Mucosa of gallbladder (tissue), 1 donor: Measurements from ENCODE around the gene LRGUK. TPM values are rescaled to one million over a fixed set of nuclear protein-coding genes. Genes with fewer than 3 reads are reported as not detected.

Source experiments
- DNase-seq: peaks from one replicate; pipeline ENCODE4 v3.0.0-alpha.2; 2020; ENCODE audit warnings: low spot score
- total RNA-seq: library from RNA; stranded (reverse); gene quantifications from one replicate; pipeline ENCODE4 v1.2.1, GENCODE V29; 2021
- donor health status: DM: no; HTN: no; CAD: no.

The LRGUK gene
- total RNA-seq, 1 donor from 2014 or later: 2.4 TPM

DNA sequence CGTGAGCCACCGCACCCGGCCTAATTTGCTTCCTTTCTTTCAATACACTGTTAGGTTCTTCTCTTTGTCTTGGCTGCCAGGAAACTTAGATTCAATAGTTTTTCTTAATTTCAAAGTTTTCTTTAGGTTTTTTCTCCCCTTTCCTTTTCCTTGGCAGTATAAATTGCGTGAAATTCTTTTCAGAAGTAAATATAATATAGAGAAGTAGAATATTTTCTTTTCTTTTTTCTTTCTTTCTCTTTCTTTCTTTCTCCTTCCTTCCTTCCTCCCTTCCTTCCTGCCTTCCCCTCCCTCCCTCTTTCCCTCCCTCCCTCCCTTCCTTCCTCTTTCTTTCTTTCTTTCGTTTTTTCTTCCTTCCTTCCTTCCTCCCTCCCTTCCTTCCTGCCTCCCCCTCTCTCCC, 1.7 kb downstream of the LRGUK start:
- no peak for DNase-seq

DNA sequence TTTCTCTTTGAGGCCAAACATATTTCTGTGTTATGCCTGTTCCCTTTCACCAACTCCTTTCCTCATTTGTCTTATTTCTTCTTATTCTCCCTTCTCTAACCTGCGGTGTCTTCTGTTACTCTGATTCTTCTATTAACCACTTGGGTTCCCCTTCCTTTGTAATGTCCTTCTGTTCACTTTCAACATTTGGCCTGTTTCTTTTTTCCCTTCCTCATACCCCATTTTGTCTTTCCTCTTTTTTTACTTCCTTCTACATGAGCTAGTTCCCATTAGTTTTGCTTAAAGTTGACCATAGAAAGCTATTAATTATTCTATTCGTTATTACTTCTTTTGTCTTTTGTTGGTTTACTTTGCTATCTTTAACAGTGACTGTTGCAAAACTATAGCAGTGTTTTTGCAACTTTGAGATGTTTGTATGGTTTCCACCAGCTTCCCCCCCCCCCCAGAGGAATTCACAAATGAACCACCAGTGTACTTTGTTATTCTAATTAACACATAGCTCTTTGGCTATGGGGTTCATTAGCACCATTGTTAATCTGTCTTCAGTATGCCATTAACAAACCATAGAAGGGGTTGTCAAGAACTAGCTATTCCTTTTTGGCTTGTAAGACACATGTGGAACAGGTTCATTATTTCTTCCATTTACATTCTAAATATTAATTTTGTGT, 2.9 kb downstream of the LRGUK start:
- no peak for DNase-seq

DNA sequence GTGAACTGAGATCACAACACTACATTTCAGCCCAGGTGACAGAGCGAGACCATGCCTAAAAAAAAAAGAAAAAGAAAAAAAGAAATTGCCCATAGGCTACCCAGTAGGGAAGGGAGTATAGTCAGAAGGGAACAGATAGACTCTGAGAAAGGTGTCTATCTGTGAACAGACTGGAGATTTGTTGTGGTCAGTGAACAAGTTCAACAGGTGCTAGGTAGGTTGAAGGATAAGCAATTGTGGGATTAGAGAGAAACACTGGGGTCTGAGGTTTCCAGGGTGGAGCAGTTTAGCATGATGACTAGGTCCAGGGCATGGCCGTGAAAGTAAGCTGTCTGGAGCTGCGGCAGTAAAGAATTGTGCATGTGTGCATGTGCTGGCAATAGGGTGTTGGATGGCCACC, 6.9 kb downstream of the LRGUK start:
- DNase-seq: no peak

DNA sequence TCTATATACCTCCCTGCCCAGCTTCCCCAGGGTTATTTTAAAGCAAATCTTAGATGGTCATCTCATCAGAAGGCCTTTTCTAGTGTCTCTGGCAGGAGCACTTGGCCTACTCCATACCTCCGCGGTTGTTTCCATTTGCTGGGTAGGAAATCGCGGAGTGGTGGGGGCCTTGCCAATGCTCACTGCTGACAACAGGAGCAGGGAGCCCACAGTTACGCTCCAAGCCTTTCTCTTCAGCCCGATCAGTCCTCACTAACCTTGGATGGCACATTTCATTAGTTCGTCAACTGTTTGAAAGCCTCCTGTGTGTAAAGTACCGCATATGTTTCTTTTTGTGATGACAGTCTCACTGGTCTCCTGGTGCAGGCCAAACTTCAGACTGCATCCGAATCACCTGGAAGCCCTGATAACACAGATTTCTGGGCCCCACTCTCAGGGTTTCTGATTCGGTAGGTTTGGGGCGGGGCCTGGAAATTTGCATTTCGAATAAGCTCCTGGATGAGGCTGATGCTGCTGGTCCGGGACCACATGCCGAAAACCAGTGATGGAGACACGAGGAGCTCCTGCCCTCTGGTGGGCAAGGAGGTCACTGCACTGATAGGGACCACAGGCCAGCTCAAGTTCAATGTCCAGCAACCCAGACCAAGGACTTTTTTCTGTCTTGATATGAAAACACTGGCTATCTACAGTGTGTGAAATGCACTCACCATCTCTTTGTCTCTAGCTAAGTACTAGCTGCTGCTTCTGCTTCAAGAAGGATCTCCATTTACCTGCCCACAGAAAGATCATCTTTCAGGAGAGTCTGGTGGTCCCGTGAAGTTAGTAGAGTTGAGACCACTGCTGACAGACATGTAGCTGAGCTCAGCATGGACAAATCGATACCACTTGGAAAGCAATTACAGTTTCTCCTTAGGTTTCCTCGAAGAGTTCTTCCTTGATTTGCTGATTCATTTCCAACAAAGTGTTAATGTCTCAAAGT, 14.0 kb downstream of the LRGUK start:
- peak; percentile 61 for DNase-seq

DNA sequence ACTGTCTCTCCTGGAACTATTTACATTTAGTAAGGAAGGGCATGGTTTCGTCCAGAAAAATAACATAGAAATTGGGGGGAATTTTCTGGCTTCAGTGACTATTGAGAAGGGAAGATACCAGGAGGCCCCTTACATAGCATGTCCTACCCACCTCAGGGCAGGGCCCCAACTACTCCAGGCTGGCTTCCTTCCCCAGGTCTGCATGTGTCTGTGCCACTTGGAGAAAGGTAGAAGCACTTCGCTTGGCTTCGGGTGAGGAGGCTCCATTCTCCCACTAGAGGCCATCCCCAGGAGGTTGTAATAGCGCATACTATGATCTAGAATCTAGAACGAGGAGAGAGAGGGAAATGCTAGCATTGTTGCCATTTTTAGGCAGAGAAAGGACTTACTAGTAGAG, 14.7 kb downstream of the LRGUK start:
- no peak for DNase-seq

DNA sequence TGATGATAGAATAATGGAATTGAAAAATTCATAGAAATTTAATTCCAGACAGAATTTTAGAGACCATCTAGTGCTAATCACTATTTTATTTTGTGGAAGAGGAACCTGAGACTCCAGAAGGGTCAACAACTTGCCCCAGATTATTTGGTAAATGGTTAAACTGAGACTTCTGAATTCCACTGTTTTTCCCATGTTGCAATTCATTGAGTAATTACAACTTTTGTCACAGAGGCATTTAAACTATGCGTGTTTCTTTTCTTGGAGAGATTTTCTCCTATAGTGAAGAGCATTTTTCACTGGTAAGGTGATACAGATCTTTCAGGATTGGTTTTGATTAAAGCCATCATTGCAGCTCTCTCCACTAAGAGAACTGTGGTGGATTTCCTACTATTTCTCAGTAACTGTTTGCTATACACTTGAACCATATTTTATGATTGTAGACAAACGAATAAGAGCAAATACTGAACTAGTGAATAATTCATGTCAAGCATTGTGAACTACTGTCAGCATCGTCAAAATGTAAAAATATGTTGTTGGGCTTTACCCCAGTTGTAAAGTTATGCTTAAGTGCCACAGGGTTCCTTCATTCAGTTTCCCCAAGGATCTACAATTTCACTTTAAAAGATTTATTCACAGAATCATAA, 26.5 kb downstream of the LRGUK start:
- no peak for DNase-seq

DNA sequence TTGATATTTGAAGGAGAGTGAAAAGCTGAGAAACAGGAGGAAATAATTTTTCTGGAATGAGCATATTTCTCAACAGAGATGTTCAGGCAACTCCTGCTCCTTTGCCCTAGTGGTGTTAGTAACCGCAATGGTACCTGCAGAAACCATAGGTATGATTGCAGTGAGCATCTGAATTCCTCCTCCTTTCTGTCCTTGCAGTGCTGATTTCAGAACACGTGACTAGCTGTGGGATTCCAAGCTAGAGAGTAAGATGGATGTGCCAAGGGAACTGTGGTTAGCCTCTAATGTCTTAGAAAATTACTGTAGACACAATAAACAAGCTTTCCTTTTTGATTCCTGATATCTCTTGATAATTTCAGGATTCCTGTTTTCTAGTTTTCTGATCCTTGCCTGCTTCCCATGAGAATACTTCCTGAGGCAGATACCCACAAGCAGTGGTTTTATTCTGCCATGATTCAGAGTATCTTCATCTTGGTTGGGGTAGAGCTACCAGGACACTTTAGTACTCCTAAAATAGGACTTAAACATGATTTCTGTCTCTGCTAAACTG, 27.5 kb downstream of the LRGUK start:
- no peak for DNase-seq

DNA sequence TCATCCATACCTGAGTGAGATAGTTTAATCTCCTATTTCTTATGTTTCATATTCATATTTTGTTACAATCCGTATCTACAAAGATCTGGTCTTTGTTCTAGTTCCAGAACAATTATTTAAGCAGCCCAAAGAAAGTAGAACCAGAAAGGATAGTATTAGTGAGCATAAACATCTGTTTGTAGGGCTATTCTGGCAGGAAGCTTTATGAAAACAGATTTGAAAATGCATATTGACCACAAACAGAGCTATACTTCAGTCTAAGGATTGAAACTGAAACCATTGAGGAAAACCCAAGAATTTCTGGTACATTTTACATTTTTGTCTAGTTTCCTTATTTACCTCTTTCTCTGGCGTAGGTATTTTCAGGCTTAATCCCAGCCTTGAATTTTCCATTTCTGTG, 28.1 kb downstream of the LRGUK start:
- no peak for DNase-seq

DNA sequence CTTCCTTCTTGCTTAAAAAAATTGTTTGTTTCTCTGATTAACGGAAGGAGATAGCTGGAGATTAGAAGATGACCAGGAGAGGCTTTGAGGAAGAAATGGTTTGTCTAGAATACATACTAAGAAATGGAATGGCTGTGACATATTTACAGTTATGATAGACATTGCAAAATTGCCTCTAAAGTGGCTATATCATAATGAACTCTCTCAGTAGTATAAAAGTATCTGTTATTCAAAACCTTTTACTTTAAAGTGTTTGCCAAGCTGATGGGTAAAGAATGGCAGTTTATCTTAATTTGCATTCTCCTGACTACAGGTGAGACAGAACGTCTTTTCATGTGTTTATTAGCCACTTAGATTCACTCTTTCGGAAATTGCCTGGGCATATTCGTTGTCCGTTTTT, 28.7 kb downstream of the LRGUK start:
- DNase-seq: no peak

DNA sequence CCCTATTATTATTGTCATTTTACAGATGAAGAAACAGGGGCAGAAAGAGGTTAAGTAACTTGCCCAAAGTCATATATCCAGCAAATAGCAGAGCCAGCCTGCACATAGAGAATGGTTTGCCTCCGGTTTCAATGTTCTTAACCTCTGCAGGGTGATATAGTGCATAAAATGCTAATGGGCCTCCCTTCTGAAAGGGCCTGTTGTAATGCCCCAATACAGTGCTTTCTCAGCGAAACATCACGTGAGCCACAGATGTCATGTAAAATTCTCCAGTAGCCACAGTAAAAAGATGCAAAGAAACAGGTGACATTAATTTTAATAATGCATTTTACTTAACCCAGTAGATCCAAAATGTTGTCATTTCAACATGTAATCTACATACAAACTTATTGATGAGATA, 38.1 kb downstream of the LRGUK start:
- DNase-seq: no peak

DNA sequence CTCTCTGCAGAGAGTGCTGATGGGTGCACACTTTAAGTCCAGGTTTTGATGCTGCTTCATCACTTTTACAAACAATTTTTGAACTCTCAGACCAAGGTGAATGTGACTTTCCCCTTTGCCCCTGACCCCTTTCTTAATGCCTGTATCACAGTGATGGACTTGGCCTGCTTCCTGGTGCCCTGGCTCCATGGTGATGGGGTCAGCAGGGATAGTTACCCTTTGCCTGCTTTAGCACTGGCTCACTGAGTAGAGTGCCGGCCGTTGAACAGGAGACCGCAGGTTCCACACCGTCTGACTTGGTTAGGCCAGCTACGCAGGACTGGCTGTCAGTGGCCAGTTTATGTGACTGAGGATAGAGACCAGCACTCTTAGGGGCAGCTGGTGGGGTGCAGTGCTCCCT, 40.1 kb downstream of the LRGUK start:
- no peak for DNase-seq

DNA sequence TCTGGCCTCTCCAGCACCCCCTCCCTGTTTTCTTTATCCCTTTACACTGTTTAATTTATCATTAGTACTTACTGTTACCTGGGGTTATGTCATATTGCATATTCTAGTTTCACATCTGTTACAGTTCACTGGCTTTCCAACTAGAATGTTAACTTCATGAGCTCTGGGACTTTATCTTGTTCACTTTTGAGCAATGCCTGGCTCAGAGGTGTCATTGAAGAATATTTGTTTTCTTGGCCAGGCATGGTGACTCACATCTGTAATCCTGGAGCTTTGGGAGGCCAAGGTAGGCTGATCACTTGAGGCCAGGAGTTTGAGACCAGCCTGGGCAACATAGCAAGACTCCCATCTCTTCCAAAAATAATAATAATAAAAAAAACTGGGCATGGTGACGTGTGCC, 40.7 kb downstream of the LRGUK start:
- no peak for DNase-seq

DNA sequence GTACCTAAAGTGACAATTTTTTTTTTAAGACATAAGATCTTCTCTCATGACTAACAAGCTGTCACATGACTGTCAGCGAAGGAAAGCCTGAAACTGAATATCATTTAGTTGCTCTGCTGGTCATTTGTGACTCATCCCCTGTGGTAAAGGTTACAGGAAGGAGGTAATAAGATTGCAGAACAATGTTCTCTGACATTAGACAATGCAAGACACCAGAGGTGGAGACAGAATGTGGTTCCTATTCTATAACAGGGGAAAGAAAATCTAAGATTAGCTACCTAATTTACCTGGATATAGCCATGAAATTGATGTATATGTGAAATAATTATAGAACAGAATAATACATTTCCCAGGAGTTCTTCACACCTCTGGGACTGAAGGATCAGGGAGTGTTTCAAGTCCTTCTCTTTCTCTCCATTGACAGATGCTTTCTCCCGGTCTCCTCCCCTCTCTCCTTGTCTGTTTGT, 47.7 kb downstream of the LRGUK start:
- DNase-seq: peak; percentile 59

DNA sequence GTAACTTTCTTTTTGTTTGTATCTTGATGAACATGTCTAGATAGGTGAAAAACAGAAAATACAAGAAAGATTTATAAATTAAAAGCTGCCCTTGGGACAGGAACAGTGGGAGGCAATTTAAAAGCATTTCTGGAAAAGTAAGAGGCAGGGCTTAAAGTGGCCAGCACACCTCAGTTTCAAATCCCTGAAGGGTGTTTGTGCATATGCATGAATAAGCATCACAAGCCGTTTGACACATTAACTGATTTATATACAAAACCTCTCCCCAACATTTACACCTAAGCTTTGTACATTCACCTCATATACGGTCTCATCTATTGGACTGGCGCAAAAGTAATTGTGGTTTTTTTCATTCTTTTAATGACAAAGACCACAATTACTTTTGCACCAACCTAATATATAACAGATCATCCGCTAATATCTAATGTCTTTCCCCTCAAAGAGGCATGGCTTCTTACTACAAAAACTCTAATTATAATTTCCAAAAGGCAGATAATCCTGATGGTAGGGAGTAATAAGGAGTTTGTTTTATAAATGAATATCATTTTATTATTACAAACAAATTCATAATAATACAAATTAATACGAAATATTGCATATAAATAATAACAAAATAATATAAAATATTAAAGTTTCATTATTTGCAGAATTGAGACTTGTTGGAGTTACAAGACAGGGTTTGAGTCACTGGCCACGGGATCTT, 48.3 kb downstream of the LRGUK start:
- DNase-seq: no peak

DNA sequence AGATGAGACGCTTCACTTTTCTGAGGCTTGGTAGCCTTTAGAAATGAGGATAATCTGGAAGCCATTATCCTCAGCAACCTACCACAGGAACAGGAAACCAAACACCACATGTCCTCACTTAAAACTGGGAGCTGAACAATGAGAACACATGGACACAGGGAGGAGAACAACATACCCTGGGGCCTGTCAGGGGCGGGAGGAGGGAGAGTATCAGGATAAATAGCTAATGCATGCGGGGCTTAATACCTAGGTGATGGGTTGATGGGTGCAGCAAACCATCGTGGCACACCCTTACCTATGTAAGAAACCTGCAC, 48.9 kb downstream of the LRGUK start:
- DNase-seq: no peak

DNA sequence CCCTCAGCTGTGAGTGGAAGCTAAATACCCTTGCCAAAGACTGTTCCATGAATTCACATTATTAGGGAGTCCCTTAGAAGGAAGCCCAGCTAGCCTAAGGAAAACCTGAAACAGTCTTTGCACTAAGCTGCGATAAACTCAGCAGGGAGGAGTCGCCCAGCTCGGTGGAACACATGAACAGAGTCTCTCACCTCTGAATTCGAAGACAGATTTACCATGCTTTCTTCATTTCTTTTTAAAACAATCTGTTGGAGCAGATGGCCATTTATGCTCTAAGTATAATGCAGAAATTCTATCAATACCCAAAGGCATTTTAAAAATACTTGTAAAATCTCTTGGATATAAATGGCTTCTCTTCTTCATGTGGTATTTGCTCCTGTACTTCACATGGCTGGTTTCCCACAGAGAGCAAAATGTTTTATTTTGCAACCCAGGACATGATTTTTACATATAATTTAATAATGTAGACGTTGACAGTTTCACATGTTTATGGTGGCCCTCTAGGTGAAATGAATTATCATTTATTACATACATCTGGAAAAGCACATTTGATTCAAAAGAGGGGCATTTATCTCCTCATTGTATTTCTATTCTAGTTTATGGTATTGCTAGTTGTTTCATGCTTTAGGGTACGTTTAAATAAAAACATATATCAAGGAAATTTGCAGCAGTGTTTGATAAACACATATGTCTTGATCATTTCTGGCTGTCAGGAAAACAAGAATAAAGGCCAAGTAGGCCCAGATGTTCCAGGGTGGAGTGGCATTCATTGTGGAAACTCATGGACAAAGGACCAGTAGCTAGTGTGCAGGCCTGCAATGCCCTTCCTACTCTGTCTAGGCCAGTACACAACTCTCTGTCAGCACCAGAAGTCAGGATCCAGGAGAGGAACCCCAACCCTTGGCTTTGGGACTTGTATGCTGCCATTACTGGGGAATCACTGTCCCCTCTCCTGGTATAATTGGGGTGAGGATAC, 52.2 kb downstream of the LRGUK start:
- DNase-seq: no peak

DNA sequence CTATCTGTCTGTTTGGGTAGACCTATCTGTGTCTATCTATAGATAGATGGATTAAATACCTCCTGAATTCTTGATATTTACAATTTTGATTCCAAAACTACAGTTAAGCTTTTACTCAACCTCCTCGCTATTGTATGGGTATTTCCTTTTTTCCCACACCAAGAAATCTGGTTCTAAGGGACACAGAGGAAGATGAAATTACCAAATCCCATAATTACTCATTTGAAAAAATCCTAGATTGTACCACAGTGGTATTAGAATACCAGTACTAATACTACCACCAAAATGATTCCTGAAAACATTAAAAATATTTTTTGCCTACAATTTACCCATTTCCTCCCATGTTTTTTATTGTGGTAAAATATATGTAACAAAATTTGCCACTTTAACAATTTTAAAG, 53.2 kb downstream of the LRGUK start:
- DNase-seq: no peak

DNA sequence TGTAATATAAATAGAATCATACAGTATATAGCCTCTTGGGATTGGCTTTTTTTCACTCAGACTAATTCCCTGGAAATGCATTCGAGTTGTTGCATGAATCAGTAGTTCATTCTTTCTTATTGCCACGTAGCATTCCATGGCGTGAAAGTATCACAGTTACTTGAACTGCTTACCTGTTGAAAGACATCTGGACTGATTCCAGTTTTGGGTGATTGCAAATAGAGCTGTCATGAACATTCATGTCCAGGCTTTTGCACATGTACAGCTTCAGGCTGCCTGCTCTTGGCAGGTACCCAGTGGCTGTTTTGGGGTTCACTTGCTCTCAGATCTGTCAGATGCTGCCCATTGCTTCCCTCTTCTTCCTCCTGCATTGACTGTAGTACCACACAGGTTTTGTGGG, 54.9 kb downstream of the LRGUK start:
- DNase-seq: no peak

DNA sequence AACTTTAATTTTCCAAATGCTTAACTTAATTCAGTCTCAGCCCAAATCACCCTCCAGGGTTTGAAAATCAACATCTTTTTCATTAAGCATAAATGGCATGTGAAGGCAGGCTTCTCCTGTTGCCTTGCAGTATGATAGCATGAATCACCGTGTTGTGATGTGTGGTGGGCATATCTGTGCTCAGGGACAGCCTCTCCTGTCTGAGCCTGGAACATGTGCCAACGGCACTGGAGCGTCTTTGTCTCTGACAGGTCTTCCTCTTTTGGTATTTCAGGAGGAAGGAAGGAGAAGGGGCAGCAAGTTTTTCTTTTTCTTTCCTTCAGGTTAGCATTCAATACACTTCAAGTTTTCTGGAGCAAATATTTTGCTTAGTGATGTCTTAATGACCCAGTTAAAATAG, 57.6 kb downstream of the LRGUK start:
- DNase-seq: no peak

DNA sequence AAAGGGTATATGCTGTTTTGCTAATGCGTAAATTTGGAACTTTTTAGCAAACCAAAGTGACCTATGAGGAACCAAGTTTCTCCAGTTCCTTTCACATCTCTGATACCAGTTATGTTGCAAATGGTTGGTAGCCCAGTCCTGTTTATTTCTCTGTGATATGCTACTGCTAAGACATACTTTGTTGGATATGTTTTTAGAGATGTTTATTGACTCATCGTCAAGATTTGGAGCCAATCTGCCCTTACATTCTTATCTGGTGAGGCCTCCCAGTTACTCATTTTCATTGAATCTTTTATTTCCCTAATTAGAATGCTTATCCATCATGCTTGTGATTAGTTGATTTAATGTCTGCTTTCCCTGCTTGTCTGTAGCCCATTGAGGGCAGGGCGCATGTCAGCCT, 58.9 kb downstream of the LRGUK start:
- no peak for DNase-seq

DNA sequence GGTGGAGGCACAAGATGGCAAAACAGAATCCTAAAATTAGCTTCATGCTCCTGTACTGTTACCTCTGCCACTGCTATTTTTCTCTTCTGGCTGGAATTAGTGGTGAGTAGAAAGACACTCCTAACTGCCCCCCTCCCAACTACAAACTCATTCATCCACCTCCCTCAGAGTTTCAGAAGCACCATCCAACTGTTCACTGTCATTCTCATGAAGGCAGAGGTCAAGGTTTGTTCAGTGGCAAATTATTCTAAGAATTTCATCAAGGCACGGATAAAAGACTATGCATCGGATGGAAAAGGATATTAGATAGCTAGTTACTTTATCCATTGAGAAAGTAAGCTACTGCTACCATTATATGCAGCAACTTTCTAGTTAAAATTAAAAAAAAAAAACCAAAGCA, 59.7 kb downstream of the LRGUK start:
- DNase-seq: no peak
